Brain microvascular endothelial cell (primary cell): ENCODE results near the gene SRGAP3.

Source experiments
- DNase-seq: peaks from one replicate; pipeline ENCODE4 v3.0.0-alpha.2; 2020
- H3K27ac ChIP-seq: fragments of 250-450 bp; sonication (Bioruptor Pico); 2 replicates; pipeline ENCODE4 v1.5.1; 2020; ENCODE audit warnings: mild to moderate bottlenecking, moderate library complexity
- H3K27me3 ChIP-seq: fragments of 250-450 bp; sonication (Bioruptor Pico); replicated peaks from 2 replicates; pipeline ENCODE4 v1.5.1; 2020; ENCODE audit warnings: mild to moderate bottlenecking
- H3K36me3 ChIP-seq: fragments of 250-450 bp; sonication (Bioruptor Pico); replicated peaks from 2 replicates; pipeline ENCODE4 v1.5.1; 2020; ENCODE audit warnings: mild to moderate bottlenecking
- H3K4me3 ChIP-seq: 2 replicates; pipeline ENCODE4 v1.5.1; 2011; ENCODE audit warnings: low read depth, mild to moderate bottlenecking, control low read depth, low read length, moderate library complexity
- in situ Hi-C: cut with HindIII; loops from 2 replicates; pipeline ENCODE4 v1.10.0; 2017; ENCODE audit warnings: low sequenced_read_pairs, low pct_ligation_motif_present
- TF ChIP-seq, protein P1 (sequence below): IDR thresholded peaks from 2 replicates; pipeline ENCODE4 v1.5.1; 2011; ENCODE audit warnings: low read depth, mild to moderate bottlenecking, moderate library complexity, low read length, control low read depth, inconsistent platforms; ENCODE audit errors: missing control alignments

The SRGAP3 gene

GRCh38 chr3:9192248-9193025, 57.0 kb downstream of the SRGAP3 start:
- H3K27ac ChIP-seq: no peak overlapping the region
- TF ChIP-seq, protein P1, sequence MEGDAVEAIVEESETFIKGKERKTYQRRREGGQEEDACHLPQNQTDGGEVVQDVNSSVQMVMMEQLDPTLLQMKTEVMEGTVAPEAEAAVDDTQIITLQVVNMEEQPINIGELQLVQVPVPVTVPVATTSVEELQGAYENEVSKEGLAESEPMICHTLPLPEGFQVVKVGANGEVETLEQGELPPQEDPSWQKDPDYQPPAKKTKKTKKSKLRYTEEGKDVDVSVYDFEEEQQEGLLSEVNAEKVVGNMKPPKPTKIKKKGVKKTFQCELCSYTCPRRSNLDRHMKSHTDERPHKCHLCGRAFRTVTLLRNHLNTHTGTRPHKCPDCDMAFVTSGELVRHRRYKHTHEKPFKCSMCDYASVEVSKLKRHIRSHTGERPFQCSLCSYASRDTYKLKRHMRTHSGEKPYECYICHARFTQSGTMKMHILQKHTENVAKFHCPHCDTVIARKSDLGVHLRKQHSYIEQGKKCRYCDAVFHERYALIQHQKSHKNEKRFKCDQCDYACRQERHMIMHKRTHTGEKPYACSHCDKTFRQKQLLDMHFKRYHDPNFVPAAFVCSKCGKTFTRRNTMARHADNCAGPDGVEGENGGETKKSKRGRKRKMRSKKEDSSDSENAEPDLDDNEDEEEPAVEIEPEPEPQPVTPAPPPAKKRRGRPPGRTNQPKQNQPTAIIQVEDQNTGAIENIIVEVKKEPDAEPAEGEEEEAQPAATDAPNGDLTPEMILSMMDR: no peak
- in situ Hi-C loops: no loop called here
- H3K27me3 ChIP-seq: no peaks in the 10 kb centered on the region
- no peaks in the 10 kb centered on the region for H3K36me3 ChIP-seq
- H3K4me3 ChIP-seq: no peak overlapping the region
- DNase-seq: no peak

DNA sequence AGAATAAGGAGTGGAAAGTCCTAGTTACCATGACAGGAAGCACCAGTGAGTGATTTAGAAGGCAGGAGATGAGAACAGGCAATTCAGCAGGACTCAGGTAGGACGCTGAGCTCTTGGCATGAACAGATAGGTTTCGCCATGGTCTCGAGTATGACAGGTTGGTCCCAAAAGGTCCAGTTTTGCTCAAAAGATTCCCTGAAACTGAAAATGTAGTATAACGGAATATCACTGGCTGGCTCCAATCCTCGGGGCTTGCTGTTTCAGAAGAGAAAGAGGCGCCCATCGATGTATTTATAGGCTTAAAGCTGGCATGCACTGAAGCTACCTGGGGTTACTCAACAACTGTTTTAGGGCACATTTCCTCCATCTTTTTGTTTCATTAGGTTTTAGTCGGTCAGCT, 59.2 kb downstream of the SRGAP3 start:
- Histone ChIP-seq H3K4me3 (no peak overlapping the region), H3K27me3 (no peaks in the 10 kb centered on the region), H3K36me3 (no peaks in the 10 kb centered on the region), H3K27ac (no peak overlapping the region)
- no peak for DNase-seq
- TF ChIP-seq, protein P1: no peak
- in situ Hi-C loops: no loop called here

DNA sequence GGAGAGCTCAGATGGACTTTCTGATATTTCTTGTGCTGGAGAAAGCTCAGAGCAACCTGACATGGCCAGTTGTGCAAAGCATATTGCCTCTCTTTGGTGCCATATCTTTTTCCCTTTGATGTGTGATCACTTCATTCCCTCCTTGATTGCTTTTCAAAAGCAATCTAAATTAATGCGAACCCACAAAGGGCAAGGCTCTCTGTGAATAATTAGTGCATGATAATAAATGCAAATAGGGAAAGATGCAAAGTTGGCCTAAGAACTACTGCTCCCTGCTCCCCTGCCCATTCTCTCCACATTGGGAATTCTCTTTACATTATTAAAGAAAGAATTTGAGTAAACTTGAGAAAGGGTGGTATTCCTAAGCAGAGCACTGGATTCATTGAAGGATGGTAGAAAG, 60.9 kb downstream of the SRGAP3 start:
- no peak overlapping the region for H3K27ac ChIP-seq
- TF ChIP-seq, protein P1: no peak
- in situ Hi-C loops: no loop called here
- no peak for DNase-seq
- no peaks in the 10 kb centered on the region for H3K36me3 ChIP-seq
- H3K4me3 ChIP-seq: no peak overlapping the region
- H3K27me3 ChIP-seq: peaks cover 3% of the 10 kb centered on the region

- in situ Hi-C loops: no loop called here
- peaks cover 3% of the 10 kb centered on the region for H3K27me3 ChIP-seq
- H3K27ac ChIP-seq: no peak overlapping the region
- no peak for DNase-seq
- TF ChIP-seq, protein P1: no peak
- H3K36me3 ChIP-seq: no peaks in the 10 kb centered on the region
- H3K4me3 ChIP-seq: no peak overlapping the region
These were observed 63.7 kb downstream of the SRGAP3 start for GRCh38 chr3:9185701-9186100.

DNA sequence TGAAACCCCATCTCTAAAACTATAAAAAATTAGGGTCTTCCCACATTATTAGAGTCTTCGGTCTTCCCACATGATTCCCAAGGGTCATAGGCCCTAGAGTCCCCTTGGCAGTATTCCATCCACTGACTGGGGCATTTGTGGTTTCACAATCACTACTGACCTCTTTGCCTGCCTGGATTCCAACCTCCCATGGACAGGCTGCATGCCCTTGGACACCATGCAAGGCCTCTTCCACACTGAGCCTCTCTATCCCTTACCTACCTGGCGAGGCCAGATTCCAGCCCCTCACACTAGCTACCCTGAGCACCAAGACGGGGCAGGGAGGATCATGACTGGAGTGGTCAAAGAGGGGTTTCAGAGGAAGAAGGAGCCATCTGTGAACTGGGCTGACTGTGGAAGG, 64.4 kb downstream of the SRGAP3 start:
- Histone ChIP-seq H3K36me3 (no peaks in the 10 kb centered on the region), H3K27ac (no peak overlapping the region), H3K27me3 (peaks cover 3% of the 10 kb centered on the region), H3K4me3 (no peak overlapping the region)
- in situ Hi-C loops: no loop called here
- no peak for DNase-seq
- TF ChIP-seq, protein P1: no peak

DNA sequence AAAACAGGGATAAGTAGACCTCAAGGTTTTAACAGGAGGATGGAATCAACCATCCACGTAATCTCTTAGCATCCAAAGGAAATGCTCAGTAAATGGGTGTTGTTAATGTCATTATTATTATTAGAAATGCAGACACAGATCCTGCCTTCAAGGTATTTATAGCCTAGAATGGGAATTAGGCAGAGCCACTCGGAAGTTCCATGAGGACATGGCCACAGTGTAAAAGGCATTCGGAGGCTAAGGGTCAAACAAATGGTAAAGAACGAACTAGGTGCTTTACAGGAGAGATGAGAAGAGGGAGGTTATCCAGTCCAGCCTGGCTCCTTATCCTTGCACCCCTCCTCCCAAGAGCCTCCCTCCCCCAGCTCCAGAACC, 65.0 kb downstream of the SRGAP3 start:
- Histone ChIP-seq H3K36me3 (no peaks in the 10 kb centered on the region), H3K4me3 (no peak overlapping the region), H3K27me3 (peaks cover 3% of the 10 kb centered on the region), H3K27ac (no peak overlapping the region)
- in situ Hi-C loops: no loop called here
- DNase-seq: no peak
- TF ChIP-seq, protein P1: no peak
